Measurements from ENCODE around the gene PCBP3. TPM values are rescaled to one million over a fixed set of nuclear protein-coding genes. Genes with fewer than 3 reads are reported as not detected.

Gene PCBP3
- polyA plus RNA-seq, 1 donor from 2014 or later: 1.7 TPM

DNA sequence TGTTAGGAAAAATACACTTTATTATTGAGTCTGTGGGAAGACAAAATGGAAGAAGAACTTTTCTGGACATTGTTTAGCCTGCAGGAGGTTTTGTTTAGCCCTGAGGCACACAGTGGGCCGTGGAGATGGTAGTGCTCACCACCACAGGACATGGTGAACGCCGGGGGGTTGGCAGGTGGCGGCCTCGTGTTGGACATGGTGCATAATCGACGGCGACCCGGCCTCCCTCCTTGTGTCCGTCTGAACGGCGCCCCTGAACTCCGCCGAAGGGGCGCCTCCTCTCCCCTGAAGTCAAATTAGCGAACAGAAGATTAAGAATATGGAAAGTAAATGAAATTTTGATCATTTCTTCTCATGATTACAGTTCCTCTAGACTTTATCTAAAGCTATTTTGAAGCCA is 126.4 kb downstream of the PCBP3 start:
- H3K36me3 ChIP-seq (ENCODE audit: insufficient read depth, low read length): no peaks in the 10 kb centered on the region
- no peak overlapping the region for H2AFZ ChIP-seq (ENCODE audit: low read depth, low read length)
- no peaks in the 10 kb centered on the region for H3K9me2 ChIP-seq (ENCODE audit: insufficient read depth, low read length)
- H3K27ac ChIP-seq (ENCODE audit: low read length): no peak overlapping the region
- no peak for TF ChIP-seq EP300 (conservative IDR thresholded peaks at IDR 0.05; ENCODE audit: poor library complexity, severe bottlenecking)
- TF ChIP-seq, protein P1, sequence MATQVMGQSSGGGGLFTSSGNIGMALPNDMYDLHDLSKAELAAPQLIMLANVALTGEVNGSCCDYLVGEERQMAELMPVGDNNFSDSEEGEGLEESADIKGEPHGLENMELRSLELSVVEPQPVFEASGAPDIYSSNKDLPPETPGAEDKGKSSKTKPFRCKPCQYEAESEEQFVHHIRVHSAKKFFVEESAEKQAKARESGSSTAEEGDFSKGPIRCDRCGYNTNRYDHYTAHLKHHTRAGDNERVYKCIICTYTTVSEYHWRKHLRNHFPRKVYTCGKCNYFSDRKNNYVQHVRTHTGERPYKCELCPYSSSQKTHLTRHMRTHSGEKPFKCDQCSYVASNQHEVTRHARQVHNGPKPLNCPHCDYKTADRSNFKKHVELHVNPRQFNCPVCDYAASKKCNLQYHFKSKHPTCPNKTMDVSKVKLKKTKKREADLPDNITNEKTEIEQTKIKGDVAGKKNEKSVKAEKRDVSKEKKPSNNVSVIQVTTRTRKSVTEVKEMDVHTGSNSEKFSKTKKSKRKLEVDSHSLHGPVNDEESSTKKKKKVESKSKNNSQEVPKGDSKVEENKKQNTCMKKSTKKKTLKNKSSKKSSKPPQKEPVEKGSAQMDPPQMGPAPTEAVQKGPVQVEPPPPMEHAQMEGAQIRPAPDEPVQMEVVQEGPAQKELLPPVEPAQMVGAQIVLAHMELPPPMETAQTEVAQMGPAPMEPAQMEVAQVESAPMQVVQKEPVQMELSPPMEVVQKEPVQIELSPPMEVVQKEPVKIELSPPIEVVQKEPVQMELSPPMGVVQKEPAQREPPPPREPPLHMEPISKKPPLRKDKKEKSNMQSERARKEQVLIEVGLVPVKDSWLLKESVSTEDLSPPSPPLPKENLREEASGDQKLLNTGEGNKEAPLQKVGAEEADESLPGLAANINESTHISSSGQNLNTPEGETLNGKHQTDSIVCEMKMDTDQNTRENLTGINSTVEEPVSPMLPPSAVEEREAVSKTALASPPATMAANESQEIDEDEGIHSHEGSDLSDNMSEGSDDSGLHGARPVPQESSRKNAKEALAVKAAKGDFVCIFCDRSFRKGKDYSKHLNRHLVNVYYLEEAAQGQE (IDR thresholded peaks at IDR 0.05; ENCODE audit: borderline replicate concordance): no peak
- TF ChIP-seq TAF1 (IDR thresholded peaks at IDR 0.05; ENCODE audit: low read depth): no peak
- no peak for TF ChIP-seq SMC3 (conservative IDR thresholded peaks at IDR 0.05; ENCODE audit: poor library complexity)
- TF ChIP-seq, protein P2, sequence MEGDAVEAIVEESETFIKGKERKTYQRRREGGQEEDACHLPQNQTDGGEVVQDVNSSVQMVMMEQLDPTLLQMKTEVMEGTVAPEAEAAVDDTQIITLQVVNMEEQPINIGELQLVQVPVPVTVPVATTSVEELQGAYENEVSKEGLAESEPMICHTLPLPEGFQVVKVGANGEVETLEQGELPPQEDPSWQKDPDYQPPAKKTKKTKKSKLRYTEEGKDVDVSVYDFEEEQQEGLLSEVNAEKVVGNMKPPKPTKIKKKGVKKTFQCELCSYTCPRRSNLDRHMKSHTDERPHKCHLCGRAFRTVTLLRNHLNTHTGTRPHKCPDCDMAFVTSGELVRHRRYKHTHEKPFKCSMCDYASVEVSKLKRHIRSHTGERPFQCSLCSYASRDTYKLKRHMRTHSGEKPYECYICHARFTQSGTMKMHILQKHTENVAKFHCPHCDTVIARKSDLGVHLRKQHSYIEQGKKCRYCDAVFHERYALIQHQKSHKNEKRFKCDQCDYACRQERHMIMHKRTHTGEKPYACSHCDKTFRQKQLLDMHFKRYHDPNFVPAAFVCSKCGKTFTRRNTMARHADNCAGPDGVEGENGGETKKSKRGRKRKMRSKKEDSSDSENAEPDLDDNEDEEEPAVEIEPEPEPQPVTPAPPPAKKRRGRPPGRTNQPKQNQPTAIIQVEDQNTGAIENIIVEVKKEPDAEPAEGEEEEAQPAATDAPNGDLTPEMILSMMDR (IDR thresholded peaks at IDR 0.05; ENCODE audit: poor library complexity, severe bottlenecking): no peak
- no peak for TF ChIP-seq MXI1 (conservative IDR thresholded peaks at IDR 0.05; ENCODE audit: poor library complexity, severe bottlenecking)
- no peak for TF ChIP-seq EZH2 (IDR thresholded peaks at IDR 0.05; ENCODE audit: borderline replicate concordance, insufficient read depth, low read length, poor library complexity, severe bottlenecking)
- no peak for TF ChIP-seq RAD21 (conservative IDR thresholded peaks at IDR 0.05)
- no peak for TF ChIP-seq POLR2AphosphoS5 (IDR thresholded peaks at IDR 0.05)
- no peaks in the 10 kb centered on the region for H3K27me3 ChIP-seq (ENCODE audit: insufficient read depth, low read depth, low read length)
- H4K20me1 ChIP-seq (ENCODE audit: insufficient read depth): no peaks in the 10 kb centered on the region
- no peak overlapping the region for H3K4me2 ChIP-seq (ENCODE audit: low read length)
- no peak overlapping the region for H3K4me3 ChIP-seq (ENCODE audit: low read length)
- H3F3A ChIP-seq (ENCODE audit: insufficient read depth, low read length, poor library complexity, severe bottlenecking): no peaks in the 10 kb centered on the region
- H3K9me3 ChIP-seq (ENCODE audit: low read length): peaks cover 7% of the 10 kb centered on the region
- no peaks in the 10 kb centered on the region for H3K79me2 ChIP-seq (replicated peaks; ENCODE audit: insufficient read depth, low read length)
- H3K9ac ChIP-seq (ENCODE audit: low read length): no peak overlapping the region

DNA sequence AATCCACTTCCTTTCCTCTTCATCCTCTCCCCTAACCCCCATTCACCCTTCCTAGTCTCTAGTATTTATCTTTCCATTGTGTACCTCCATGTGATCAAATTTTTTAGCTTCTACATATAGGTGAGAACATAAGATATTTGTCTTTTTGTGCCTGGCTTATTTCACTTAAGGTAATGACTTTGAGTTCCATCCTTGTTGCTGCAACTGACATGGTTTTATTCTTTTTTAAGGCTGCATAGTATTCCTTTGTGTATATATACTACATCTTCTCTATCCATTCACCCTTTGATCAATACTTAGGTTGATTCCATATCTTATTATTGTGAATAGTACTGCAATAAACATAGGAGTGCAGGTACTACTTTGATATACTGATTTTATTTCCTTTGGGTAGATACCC is 128.7 kb downstream of the PCBP3 start:
- Histone ChIP-seq H4K20me1 (ENCODE audit: insufficient read depth) (no peaks in the 10 kb centered on the region), H3K36me3 (ENCODE audit: insufficient read depth, low read length) (no peaks in the 10 kb centered on the region), H3K9me2 (ENCODE audit: insufficient read depth, low read length) (no peaks in the 10 kb centered on the region), H3K9me3 (ENCODE audit: low read length) (peaks cover 9% of the 10 kb centered on the region), H3K9ac (ENCODE audit: low read length) (no peak overlapping the region), H3K27ac (ENCODE audit: low read length) (no peak overlapping the region), H3K4me2 (ENCODE audit: low read length) (no peak overlapping the region), H2AFZ (ENCODE audit: low read depth, low read length) (no peak overlapping the region), H3K79me2 (replicated peaks; ENCODE audit: insufficient read depth, low read length) (no peaks in the 10 kb centered on the region), H3F3A (ENCODE audit: insufficient read depth, low read length, poor library complexity, severe bottlenecking) (no peaks in the 10 kb centered on the region), H3K4me3 (ENCODE audit: low read length) (no peak overlapping the region), H3K27me3 (ENCODE audit: insufficient read depth, low read depth, low read length) (no peaks in the 10 kb centered on the region)
- TF ChIP-seq SMC3 (conservative IDR thresholded peaks at IDR 0.05; ENCODE audit: poor library complexity) (no peak), RAD21 (conservative IDR thresholded peaks at IDR 0.05) (no peak), POLR2AphosphoS5 (IDR thresholded peaks at IDR 0.05) (no peak), TAF1 (IDR thresholded peaks at IDR 0.05; ENCODE audit: low read depth) (no peak), MXI1 (conservative IDR thresholded peaks at IDR 0.05; ENCODE audit: poor library complexity, severe bottlenecking) (no peak), EZH2 (IDR thresholded peaks at IDR 0.05; ENCODE audit: borderline replicate concordance, insufficient read depth, low read length, poor library complexity, severe bottlenecking) (no peak), EP300 (conservative IDR thresholded peaks at IDR 0.05; ENCODE audit: poor library complexity, severe bottlenecking) (no peak)
- TF ChIP-seq, protein P2 (IDR thresholded peaks at IDR 0.05; ENCODE audit: poor library complexity, severe bottlenecking): no peak
- TF ChIP-seq, protein P1 (IDR thresholded peaks at IDR 0.05; ENCODE audit: borderline replicate concordance): no peak

All from neural cell (in vitro differentiated cells).